Muscle of leg (tissue), 16 donors: ENCODE results near the gene MBOAT7. TPM values are rescaled to one million over a fixed set of nuclear protein-coding genes. Genes with fewer than 3 reads are reported as not detected.
A peak's percentile ranks its signal among the peaks of the same experiment; 100 is the strongest.
"Not testable (repeated sequence)": the region's sequence is repeated elsewhere in the genome, so short reads cannot be mapped to it uniquely, and the experiment has no call there.

ENCODE experiments used
- DNase-seq: peaks from one replicate; pipeline ENCODE4 v3.0.0; 2013
- H3K27ac ChIP-seq: one replicate; pipeline ENCODE4 v1.5.1; 2013; ENCODE audit warnings: mild to moderate bottlenecking, low read length, control low read depth
- H3K27me3 ChIP-seq: one replicate; pipeline ENCODE4 v1.6.1; 2013; ENCODE audit warnings: low read length; ENCODE audit not compliant: control insufficient read depth, insufficient read depth
- H3K36me3 ChIP-seq: one replicate; pipeline ENCODE4 v1.6.1; 2013; ENCODE audit warnings: low read length; ENCODE audit not compliant: control insufficient read depth, insufficient read depth
- H3K4me1 ChIP-seq: one replicate; pipeline ENCODE4 v1.6.1; 2013; ENCODE audit warnings: low read length; ENCODE audit not compliant: control insufficient read depth, insufficient read depth
- H3K4me3 ChIP-seq: one replicate; pipeline ENCODE4 v1.5.1; 2013; ENCODE audit warnings: low read length, control low read depth
- H3K9me3 ChIP-seq: replicated peaks from 2 replicates; pipeline ENCODE4 v1.6.1; 2013; ENCODE audit warnings: low read depth, low read length; ENCODE audit not compliant: control insufficient read depth
- WGBS: methylation state at CpG from one replicate; pipeline ENCODE4 v1.1.5; 2013; ENCODE audit warnings: missing lambda C conversion rate; ENCODE audit not compliant: insufficient coverage; 5-methylcytosine and 5-hydroxymethylcytosine counted together
- long read RNA-seq, 11 donors: transcript quantifications; one replicate each; lab custom pipeline, GENCODE V29; 2026
- polyA plus RNA-seq, 8 donors: library from polyadenylated mRNA; unstranded; fragments of 120-200 nt; gene quantifications; one replicate each; pipeline versions ENCODE4 v1.2.1 to v1.2.3, GENCODE V29; 2013; ENCODE audit warnings: inconsistent platforms in 1 of 8, low replicate concordance in 1 of 8; ENCODE audit not compliant: insufficient read length in 8 of 8, insufficient read depth in 1 of 8
- total RNA-seq: library from RNA; stranded (reverse); fragments of 120-200 nt; gene quantifications from one replicate; pipeline ENCODE4 v1.2.4, GENCODE V29; 2013

MBOAT7 gene, protein sequence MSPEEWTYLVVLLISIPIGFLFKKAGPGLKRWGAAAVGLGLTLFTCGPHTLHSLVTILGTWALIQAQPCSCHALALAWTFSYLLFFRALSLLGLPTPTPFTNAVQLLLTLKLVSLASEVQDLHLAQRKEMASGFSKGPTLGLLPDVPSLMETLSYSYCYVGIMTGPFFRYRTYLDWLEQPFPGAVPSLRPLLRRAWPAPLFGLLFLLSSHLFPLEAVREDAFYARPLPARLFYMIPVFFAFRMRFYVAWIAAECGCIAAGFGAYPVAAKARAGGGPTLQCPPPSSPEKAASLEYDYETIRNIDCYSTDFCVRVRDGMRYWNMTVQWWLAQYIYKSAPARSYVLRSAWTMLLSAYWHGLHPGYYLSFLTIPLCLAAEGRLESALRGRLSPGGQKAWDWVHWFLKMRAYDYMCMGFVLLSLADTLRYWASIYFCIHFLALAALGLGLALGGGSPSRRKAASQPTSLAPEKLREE
- total RNA-seq (11.1 TPM), polyA plus RNA-seq (10 to 100 TPM; 20.1 to 38.3 (median 28.5) TPM)
- long read RNA-seq, donor 1, partial matches to known transcripts: 893 of 1,651 reads
- long read RNA-seq, donor 1, other reads (novel, unspliced or antisense): 756 of 1,651 reads
- long read RNA-seq, donor 2, partial matches to known transcripts: 0 of 2 reads
- long read RNA-seq, donor 2, other reads (novel, unspliced or antisense): 0 of 2 reads
- long read RNA-seq, donor 3, transcript MBOAT7-201 (8 exons, 2,529 nt): major isoform, 7 of 3,447 reads
- long read RNA-seq, donor 3, partial matches to known transcripts: 1,582 of 3,447 reads
- long read RNA-seq, donor 3, other reads (novel, unspliced or antisense): 1,855 of 3,447 reads
- long read RNA-seq, donor 4, partial matches to known transcripts: 5 of 12 reads
- long read RNA-seq, donor 4, other reads (novel, unspliced or antisense): 0 of 12 reads
- long read RNA-seq, donor 5, transcript MBOAT7-201 (8 exons, 2,529 nt): major isoform, 14 of 25 reads
- long read RNA-seq, donor 5, partial matches to known transcripts: 6 of 25 reads
- long read RNA-seq, donor 5, other reads (novel, unspliced or antisense): 0 of 25 reads
- long read RNA-seq, donor 6, transcript MBOAT7-201 (8 exons, 2,529 nt): major isoform, 5 of 7,448 reads
- long read RNA-seq, donor 6, partial matches to known transcripts: 3,948 of 7,448 reads
- long read RNA-seq, donor 6, other reads (novel, unspliced or antisense): 3,492 of 7,448 reads
- long read RNA-seq, donor 7, transcript MBOAT7-201 (8 exons, 2,529 nt): major isoform, 6 of 13 reads
- long read RNA-seq, donor 7, partial matches to known transcripts: 5 of 13 reads
- long read RNA-seq, donor 7, other reads (novel, unspliced or antisense): 0 of 13 reads
- long read RNA-seq, donor 8, partial matches to known transcripts: 6 of 12 reads
- long read RNA-seq, donor 8, other reads (novel, unspliced or antisense): 0 of 12 reads
- long read RNA-seq, donor 9, transcript MBOAT7-201 (8 exons, 2,529 nt): major isoform, 5 of 63 reads
- long read RNA-seq, donor 9, partial matches to known transcripts: 56 of 63 reads
- long read RNA-seq, donor 9, other reads (novel, unspliced or antisense): 0 of 63 reads
- long read RNA-seq, donor 10, partial matches to known transcripts: 0 of 6 reads
- long read RNA-seq, donor 10, other reads (novel, unspliced or antisense): 0 of 6 reads
- long read RNA-seq, donor 11, partial matches to known transcripts: 60 of 78 reads
- long read RNA-seq, donor 11, other reads (novel, unspliced or antisense): 12 of 78 reads

- DNase-seq: no peak
- peaks cover 21% of the 10 kb centered on the region for H3K4me1 ChIP-seq
- H3K9me3 ChIP-seq: no peaks in the 10 kb centered on the region
- H3K27me3 ChIP-seq: no peaks in the 10 kb centered on the region
- WGBS: under 1% methylated on average over 64 of the region's 64 CpGs
- H3K36me3 ChIP-seq: peaks cover 28% of the 10 kb centered on the region
- peak within 1 kb of the TSS; percentile 76 for H3K4me3 ChIP-seq
- peak within 1 kb of the TSS; percentile 100 for H3K27ac ChIP-seq
These were observed at the start of gene MBOAT7 for GRCh38 chr19:54189145-54189734. Gene MBOAT7, minus strand, starts transcription at chr19:54189580. Its CDS starts 1,072 bp downstream, at chr19:54188508.

DNA sequence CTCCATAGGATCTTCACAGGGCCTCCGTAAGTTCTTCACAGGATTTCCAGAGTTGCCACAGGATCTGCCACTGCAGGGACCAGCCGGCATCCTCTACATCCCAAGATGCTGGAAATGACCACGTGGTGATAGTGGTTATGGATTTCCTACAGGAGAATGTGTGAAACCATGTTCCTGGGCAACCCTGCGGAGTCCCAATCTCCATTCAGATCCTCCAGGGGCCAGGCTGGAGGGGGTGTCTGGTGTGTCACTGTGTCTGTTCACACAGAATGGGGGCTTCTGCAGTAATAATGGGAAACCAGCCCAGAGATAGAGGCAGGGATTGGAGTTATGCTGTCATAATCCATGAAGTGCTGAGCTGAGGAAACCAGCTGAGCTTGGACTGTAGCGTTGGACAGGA lies 44.6 kb upstream of the MBOAT7 start:
- 70% methylated on average over 4 of the region's 5 CpGs for WGBS
- H3K36me3 ChIP-seq: no peaks in the 10 kb centered on the region
- H3K4me1 ChIP-seq: no peaks in the 10 kb centered on the region
- no peak overlapping the region for H3K4me3 ChIP-seq
- no peak overlapping the region for H3K27ac ChIP-seq
- no peaks in the 10 kb centered on the region for H3K9me3 ChIP-seq
- DNase-seq: no peak
- H3K27me3 ChIP-seq: no peaks in the 10 kb centered on the region

- H3K4me3 ChIP-seq: no peak overlapping the region
- H3K4me1 ChIP-seq: no peaks in the 10 kb centered on the region
- WGBS: 6% methylated on average over 16 of the region's 21 CpGs
- DNase-seq: peak; percentile 77
- no peaks in the 10 kb centered on the region for H3K9me3 ChIP-seq
- H3K36me3 ChIP-seq: no peaks in the 10 kb centered on the region
- no peaks in the 10 kb centered on the region for H3K27me3 ChIP-seq
- no peak overlapping the region for H3K27ac ChIP-seq
These were observed 41.9 kb upstream of the MBOAT7 start for GRCh38 chr19:54231077-54231931.

- Histone ChIP-seq H3K4me1 (no peaks in the 10 kb centered on the region), H3K4me3 (no peak overlapping the region), H3K27ac (no peak overlapping the region), H3K27me3 (no peaks in the 10 kb centered on the region), H3K36me3 (no peaks in the 10 kb centered on the region), H3K9me3 (no peaks in the 10 kb centered on the region)
- DNase-seq: no peak
- 87% methylated on average over 7 of the region's 7 CpGs for WGBS
These were observed 40.7 kb upstream of the MBOAT7 start for GRCh38 chr19:54230031-54230430.

DNA sequence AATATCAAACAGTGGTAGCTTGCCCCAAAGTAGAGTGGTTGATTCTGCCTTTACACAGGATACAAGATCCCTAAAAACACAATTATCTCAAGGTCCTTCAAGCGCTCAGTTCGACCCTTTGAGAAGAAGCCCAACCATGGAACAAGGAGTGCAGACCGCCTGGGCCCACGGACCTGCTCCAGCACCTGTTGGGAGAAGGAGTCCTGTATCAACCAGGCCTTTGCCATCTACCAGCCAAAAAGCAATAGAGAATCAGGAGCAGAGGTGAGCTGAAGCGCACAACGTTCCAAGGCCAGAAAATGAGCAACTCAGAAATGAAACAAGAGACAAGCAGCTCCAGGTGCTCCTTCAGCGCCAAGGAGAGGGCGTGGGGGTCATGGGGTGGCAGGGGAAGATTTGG lies 39.8 kb upstream of the MBOAT7 start:
- H3K4me1 ChIP-seq: no peaks in the 10 kb centered on the region
- no peaks in the 10 kb centered on the region for H3K9me3 ChIP-seq
- H3K27ac ChIP-seq: no peak overlapping the region
- no peaks in the 10 kb centered on the region for H3K36me3 ChIP-seq
- 78% methylated on average over 8 of the region's 8 CpGs for WGBS
- DNase-seq: no peak
- no peak overlapping the region for H3K4me3 ChIP-seq
- no peaks in the 10 kb centered on the region for H3K27me3 ChIP-seq

- not testable (repeated sequence) for DNase-seq, H3K27ac ChIP-seq, H3K4me1 ChIP-seq, H3K36me3 ChIP-seq, H3K9me3 ChIP-seq, H3K4me3 ChIP-seq, H3K27me3 ChIP-seq
- 69% methylated on average over 6 of the region's 10 CpGs for WGBS
These were observed 35.2 kb upstream of the MBOAT7 start for GRCh38 chr19:54224619-54225018.

- not testable (repeated sequence) for H3K4me3 ChIP-seq, DNase-seq, H3K27me3 ChIP-seq, H3K27ac ChIP-seq, H3K36me3 ChIP-seq, H3K4me1 ChIP-seq, H3K9me3 ChIP-seq
- WGBS: 17% methylated on average over 1 of the region's 5 CpGs
These were observed 34.5 kb upstream of the MBOAT7 start for GRCh38 chr19:54223937-54224281.

DNA sequence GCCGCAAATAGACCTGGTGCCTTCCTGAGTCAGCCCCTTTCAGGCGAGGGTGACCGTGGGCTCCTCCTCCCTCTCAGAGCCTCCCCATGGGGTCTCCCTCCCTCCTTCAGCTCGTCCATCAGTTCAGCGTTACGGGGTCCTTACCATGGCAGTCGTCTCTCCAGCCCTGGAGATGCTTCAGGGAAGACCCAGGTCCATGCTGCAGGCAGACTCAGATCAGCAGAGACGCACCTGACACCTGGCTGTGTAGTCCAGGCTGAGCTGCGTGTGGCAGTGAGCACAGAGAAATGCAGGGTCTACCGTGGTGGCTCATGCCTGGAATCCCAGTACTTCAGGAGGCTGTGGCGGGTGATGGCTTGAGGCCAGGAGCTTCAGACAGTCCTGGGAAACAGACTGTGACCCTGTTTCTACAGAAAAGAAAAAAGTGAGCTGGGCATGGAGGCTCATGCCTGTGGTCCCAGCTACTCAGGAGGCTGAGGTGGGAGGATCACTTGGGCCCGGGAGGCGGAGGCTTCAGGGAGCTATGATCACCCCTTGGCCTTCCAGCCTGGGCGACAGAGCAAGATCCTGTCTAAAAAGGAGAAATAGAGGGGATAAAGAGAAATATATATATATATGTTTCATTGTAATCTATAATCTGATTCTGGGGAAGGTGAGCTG lies 34.0 kb upstream of the MBOAT7 start:
- not testable (repeated sequence) for H3K36me3 ChIP-seq, H3K9me3 ChIP-seq, H3K4me1 ChIP-seq, H3K4me3 ChIP-seq, H3K27ac ChIP-seq, DNase-seq, H3K27me3 ChIP-seq
- 50% methylated on average over 4 of the region's 14 CpGs for WGBS
